NOMO-1 treated with dmso at 0.1 percent for 144 hours (cell line): ENCODE results near the gene FIBP.

Source experiments
- DNase-seq: peaks from one replicate; lab custom pipeline; 2025; ENCODE audit not compliant: unreplicated experiment; lab: John Stamatoyannopoulos, UW

The FIBP gene

DNA sequence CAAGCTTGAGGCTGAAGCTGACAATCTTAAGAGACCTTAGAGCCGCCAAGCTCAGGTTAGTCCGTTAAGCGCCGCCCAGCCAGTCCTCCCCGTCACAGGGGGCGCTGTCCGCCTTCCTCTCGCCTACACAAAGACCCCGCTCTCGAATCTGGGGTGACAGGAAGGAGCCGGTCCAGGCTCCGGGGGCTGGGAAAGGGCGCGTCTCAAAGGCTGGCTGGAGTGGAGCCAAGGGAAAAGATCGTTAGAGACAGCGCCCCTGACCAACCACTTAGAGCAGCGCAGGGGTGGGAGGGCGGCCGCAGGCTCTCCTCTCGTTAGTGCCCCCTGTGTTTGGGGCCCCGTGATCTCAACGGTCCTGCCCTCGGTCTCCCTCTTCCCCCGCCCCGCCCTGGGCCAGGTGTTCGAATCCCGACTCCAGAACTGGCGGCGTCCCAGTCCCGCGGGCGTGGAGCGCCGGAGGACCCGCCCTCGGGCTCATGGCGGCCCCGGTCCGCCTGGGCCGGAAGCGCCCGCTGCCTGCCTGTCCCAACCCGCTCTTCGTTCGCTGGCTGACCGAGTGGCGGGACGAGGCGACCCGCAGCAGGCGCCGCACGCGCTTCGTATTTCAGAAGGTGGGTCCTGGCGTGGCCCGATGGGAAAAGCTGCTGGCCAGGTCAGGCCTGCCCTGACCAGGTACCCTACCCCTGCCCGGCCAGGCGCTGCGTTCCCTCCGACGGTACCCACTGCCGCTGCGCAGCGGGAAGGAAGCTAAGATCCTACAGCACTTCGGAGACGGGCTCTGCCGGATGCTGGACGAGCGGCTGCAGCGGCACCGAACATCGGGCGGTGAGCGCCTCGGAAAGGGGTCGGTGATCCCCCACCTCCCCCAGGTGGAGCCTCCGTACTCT is 27.8 kb downstream of the FIBP start, which contains the start of gene MUS81:
Gene MUS81 (plus strand): TSS at position 156 of the 887 bp plus-strand sequence. CDS start 321 bp downstream, at position 477.
- peak; percentile 98 for DNase-seq

DNA sequence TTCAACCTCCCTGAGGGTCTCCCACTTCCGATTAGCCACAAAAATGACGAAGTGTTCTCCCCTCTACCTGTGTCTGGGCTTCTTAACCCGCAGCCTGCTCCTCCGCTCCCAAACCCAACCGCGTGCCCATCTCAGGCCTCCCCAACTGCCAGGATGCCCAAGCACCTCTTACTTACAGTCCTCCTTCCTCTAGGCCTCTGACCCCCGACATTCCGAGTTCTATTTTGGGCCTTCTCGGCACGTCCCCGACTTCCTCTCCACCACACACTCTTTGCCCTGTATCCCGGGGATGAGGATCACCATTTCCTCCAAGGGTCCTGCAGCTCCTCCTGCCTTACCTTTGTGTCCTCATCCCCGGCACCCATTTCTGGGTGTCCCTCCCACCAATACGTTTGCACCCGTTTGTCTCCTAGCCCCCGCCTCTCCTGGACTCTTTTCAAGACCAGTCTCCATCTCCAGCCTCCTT is 28.4 kb downstream of the FIBP start:
- peak; percentile 64 for DNase-seq

DNA sequence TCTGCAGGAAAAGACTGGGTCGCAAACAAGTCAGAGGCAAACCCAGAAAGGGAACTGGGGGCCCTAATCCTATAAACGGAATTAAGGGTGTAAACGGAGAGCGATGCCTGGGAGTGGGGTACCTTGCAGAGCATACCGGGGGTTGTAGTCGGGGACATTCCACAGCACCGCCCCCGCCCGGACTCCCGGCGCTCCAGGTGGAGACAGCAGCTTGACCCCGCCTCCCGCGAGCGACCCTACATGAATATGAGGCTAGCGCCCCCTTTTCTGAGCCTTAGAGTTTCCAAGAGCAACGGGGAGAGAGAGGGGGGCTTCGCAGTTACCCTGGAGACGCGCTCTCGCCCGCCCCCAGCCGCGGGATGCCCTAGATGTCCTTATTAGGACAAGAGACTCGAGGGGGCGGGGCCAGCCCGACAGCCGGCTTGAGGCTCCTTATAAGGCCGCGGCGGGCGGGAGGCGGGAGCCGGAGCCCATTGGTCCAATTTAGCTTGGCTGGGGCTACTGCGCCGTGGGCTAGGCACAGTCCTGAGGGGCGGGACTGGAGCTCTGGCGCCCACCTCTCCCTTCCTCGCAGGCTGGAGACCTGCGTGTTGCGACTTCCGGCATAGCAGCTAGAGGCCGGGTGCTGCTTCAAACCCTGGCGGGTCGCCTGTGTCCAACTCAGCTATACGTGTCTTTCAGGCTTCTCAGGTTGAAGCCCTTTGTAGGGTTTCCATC is 29.0 kb downstream of the FIBP start:
- peak; percentile 99 for DNase-seq

DNA sequence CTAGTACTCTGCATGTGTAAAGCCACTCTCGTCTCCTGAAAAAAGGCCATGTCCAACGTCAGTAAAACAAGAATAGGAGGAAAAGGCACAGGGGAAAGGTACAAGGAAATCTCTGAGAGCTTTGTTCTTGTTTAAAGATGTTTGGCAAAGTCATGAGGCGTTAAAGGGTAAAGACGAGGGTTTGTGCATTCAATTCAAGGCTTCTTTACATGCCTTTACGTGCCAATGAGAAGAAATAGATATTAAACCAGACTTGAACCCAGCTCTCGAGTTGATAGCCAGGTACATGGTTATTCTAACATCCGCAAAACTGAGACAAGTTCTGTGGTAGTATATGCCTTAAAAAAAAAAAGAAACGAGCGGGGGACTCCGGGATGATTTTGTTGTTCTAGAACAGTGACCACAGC is 29.6 kb downstream of the FIBP start:
- DNase-seq, result no peak

DNA sequence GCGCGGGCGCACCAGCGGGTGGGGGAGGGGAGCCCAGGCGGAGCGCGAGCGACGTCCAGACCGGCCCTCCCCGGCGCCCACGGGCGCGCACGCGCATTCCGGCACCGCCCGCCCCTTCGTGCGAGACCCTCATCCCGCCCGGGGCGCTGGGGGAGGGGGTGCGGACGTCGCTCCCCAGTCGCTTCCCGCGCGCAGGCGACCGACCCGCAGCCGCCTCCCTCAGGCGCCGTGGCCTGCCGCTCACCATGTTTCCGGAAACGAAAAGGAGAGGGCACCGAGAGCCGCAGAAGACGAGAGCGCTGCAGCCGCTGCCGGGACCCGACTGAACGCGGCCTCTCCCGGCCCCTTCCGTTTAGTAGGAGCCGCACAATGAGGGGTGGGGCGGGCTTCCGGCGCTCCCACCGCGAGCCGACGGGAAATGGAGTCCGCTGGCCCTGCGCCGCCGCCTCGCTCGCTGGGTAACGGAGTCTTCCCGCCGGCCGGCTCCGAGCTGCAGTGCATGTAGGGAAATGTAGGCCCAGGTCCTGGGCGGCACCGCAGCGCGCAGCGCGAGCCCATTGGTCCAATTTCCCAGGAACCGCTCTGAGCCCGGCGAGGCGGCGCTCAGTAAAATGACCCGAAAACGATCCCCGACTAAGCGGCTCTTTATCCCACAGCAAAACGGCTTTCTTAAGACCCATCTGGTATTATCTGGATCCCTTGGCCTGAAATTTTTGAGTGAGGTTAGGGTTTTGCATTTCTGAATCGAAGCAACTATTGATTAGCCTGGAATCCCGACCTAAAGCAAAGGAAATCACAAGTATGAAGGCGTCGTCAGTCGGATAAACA is 30.2 kb downstream of the FIBP start, which contains the start of gene CFL1:
Gene CFL1 (minus strand): TSS at position 328 of the 828 bp plus-strand sequence. CDS start 81 bp downstream, at position 247.
- DNase-seq, result peak; percentile 97

DNA sequence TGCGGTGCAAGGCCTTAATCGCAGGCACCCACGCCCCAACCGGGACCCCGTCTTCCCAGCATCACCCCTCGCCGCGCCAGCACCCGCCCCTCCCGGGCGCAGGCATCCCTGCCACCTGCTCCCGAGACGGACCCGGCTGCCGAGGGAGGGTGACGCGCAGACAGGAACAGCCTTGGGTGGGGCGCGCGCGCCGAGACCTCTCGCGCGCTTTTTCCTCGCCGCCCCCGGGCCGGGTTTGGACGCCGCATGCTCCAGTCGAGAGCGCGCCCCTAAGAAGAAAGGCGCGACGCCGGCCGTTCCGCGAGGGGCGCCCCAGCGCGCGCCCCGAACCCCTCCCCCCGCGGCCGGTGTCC is 30.8 kb downstream of the FIBP start:
- DNase-seq, result no peak

DNA sequence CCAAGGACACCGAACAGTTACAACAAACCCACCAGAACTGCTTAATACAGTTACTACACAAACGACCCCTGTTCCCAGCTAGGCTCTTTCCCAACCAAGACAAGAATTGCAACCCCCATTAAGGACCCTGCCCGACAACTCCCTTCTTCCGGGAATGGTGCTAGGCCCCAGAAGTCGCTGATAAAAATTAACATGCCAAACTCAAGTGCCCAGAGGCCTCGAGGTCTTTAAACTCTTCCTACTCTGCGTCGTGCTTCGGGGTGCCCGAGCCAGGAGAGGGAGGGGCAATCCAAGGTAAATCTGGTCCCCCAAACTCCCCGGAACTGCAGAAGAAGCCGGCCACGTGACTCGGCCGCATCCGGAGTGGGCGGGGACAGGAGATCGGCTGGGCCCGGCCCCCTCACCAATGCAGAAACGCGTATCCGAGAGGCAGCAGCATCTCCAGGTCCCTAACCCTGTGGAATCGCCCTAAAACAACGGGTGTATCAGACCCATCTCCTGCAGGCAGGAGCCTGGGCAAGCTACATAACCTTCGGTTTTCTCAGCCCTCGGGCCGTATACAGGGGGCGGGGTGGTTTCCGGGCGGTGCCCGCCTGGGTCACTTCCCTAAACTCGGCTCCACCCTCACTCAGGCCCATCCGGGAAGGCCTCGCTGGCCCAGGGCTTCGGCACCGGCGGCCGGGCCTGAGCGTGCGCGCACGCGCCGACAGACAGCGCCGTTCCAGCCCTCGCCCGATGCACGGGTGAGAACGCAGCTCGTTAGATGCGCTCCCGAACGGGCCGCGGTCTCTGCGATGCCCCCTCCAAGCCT is 31.4 kb downstream of the FIBP start:
- DNase-seq, result peak; percentile 80

DNA sequence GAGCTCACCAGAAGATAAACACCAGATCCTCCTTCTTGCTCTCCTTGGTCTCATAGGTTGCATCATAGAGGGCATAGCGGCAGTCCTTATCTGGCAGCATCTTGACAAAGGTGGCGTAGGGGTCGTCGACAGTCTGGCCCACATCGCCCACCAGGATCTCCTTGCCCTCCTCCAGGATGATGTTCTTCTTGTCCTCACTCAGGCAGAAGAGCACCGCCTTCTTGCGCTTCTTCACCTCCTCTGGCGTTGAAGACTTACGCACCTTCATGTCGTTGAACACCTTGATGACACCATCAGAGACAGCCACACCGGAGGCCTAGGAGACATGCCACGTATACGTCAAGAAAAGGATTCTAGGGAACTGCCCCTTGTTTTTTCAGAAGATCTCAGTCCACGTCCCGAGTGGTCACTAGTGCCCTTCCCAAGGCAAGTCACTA is 32.3 kb downstream of the FIBP start:
- DNase-seq, result no peak

DNA sequence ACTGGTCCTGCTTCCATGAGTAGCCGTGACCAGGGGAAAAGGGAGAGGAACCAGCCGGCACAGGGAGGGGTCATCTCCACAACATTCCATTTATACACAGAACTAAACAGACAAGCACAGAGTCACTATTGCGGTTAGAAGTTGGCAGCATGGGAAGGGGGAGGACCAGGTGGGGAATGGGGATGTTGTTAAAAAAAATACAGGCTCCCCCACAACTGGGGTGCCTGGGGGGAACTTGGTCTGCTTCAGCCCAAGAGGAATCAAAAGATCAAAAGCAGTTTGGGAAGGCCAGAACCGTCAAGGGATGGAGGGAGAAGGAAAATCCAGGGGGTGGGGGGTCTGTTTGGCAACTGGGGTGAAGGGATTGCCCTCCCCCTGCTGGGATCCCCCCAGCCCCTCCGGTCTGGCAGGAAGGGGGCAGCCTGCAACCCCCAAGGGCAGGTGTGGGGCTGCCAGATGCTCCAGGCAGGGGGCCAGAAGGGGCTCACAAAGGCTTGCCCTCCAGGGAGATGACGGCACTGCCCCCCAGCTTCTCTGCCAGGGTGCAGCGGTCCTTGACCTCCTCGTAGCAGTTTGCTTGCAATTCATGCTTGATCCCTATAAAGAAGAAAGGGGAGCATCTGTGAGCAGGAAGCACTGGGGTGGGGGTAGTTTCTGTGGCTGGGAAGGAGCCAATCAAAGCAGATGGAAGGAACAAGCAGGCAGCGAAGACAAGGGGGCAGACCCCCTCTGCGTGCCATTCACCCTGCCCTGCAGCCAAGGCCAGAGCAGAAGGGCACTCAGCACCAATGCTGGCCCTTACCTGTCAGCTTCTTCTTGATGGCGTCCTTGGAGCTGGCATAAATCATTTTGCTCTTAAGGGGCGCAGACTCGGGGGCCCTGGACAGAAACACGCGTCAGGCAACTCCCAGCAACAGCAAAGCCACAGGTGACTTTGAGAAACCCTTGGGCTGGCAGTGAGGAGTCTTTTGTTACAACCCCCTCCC is 33.1 kb downstream of the FIBP start:
- DNase-seq, result no peak

DNA sequence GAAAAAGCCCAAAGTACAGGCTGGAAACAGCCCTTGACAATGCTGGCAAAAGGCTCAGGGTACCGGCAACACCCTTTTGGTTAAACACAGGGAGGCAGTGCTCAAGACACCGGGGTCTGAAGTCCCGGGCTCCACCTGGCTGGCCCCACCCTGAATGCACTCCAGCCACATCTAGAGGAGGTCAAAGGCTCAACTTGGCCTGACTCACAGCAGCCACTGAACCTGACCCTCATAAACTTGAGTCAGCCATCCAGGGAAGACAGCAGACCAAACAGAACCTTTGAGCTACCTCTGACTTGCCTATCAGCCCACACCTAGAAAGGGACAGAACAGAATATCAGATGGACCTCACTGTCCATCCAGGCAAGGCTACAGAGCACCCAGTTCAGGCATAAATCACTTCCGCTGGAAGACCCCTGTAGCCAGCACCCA is 34.1 kb downstream of the FIBP start:
- no peak for DNase-seq

DNA sequence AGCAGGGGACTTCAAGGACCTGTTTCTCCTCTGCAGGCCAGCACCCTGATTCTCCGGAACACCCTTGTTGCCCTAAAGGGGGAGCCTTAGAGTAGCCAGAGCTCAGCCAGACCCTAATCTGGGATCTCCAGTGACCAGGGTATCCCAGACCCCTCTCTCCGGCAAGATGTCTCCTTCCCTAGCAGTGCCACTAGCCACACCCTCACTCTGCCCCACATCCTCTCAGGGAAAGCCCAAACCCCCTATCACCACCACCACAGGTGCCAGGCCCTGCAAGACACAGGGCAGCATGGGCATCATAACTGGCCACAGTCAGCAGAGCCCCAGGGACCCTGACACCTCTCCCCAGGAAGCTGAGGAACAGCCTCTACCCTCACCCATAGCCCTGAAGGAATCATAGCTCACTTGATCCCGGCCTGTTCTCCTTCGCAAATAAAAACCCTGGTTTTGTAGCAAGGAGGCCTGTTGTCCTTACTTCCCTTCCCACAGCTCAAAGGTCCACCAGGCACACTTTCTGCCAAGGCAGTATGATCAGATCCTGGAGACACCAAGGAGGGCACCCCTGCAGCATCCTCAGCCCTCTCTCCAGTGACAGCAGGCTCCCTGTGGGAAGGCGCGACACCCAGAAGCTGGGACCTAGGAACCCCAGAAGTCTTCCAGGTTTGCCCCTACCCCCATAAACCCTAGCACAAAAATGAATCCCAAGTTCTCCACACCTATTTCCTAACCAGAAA is 34.9 kb downstream of the FIBP start:
- no peak for DNase-seq

DNA sequence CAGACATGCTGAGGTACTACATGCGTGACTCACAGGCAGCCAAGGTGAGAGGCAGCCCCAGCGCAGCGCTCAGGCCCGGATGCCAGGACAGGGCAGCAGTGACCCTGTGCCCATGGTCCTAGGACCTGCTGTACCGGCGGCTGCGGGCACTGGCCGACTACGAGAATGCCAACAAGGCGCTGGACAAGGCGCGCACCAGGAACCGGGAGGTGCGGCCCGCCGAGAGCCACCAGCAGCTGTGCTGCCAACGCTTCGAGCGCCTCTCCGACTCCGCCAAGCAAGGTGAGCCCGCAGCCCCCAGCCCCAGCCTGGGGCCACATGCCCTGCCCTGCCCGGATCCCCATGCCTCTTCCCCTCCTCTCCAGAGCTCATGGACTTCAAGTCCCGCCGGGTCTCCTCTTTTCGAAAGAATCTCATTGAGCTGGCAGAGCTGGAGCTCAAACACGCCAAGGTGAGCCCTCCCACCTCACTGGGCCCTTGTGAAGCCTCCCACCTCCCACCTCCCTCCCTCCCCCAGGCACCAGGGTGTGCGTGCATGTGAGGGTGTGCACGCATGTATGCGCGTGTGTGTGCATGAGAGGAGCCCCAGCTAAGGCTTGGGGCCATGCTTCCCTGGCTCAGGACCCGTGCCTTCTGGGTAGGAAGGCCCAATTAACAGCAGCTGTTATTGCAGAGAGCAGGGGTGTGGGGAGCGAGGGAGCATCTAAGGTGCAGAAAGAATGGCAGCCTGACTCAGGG is 35.6 kb downstream of the FIBP start:
- DNase-seq, result no peak

DNA sequence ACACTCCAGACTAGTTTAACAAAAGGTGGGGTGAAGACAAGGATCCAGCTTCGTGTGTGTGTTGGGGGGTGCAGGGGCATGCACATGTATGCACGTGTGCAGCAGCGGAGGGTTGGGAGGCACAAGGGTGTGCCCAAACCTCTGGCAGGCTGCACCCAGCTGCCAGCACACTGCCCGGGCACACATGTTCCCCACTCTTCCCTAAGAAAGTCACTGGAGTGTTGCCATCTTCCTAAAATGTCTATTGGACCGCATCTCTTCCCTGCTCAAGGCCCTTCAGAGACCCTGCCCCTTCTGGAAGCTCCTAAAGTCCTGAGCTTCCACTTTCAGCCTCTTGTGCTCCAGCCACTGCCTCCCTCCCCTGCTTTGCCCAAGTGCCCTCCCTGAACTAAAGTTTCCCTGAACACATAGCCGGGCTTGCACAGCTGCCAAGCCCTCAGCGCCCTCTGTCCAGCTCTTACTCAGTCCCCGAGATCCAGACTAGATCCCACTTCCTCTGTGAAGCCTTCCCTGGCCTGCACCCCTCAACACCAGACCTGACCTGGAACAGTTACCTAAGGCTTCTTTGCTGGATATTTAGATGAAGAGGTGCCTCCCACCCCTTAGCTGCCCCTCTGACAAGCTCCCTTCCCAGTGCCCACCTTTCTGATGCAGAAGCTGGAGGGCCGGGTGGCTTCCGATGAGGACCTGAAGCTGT is 36.3 kb downstream of the FIBP start:
- DNase-seq, result no peak

DNA sequence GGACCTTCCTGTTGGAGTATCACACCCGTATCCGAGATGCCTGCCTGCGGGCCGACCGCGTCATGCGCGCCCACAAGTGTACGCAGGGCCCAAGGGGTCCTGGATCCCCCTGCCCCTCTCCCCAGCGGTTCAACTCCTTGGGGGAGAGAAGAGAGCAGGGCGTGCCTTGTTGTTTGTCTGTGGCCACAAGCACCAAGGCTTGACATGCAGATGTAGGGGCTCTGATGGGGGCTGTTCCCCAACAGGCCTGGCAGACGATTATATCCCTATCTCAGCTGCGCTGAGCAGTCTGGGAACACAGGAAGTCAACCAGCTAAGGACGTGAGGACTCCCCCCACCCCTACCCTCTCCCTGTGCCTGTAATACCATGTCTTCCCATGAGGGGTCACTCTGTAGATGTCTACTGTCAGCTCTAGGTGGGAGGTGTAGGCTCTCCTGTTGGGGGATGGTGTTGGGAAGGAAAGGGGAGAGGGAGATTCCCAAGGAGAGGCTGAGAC is 37.1 kb downstream of the FIBP start:
- DNase-seq, result no peak

DNA sequence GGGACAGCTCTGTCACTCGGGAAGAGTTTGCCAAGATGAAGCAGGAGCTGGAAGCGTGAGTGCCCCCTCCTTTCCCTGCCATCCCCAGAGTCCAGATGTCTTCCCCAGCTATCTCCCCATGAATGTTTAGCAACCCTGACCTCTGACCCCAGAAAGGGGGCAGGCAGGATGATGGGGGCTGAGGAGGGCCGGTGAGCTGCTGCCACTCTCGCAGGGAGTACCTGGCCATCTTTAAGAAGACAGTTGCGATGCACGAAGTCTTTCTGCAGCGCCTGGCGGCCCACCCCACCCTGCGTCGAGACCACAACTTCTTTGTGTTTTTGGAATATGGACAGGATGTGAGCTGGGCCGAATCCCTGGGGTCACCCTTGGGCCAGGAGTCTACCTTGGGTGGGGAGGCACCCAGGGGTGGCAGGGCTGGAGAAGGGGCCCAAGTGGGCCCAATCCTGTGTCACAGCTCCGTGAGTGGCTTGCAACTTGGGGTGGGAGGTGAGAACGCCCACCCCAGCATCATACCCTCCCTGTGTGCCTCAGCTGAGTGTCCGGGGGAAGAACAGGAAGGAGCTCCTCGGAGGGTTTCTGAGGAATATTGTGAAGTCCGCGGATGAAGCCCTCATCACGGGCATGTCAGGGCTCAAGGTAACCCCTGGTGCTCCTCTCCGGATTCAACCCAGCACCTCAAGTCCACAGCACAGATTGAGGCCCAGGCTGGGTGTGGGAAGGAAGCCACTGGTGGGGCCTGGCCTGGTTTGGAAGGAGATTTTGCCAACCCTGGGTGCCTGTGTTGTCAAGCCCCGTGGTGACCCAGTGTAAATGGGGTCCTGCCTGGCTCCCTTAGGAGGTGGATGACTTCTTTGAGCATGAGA is 37.8 kb downstream of the FIBP start:
- no peak for DNase-seq

DNA sequence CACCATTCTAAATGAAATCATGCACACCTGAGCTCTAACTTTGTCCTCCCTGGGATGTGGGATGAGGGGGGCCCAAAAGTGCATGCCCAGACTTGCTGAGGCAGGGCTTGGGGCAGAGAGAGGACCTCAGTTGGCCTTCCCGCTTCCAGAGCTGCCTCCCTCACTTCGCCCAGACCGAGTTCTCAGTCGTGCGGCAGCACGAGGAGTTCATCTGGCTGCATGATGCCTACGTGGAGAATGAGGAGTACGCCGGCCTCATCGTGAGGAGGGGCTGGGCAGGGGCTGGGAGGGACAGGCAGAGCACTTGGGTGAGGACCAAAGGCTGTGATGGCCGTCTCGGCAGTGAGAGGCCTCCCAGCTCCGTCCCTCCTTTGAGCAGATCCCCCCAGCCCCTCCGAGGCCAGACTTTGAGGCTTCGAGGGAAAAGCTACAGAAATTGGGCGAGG is 38.5 kb downstream of the FIBP start:
- no peak for DNase-seq
